Measurements from ENCODE around the gene SIRT3. TPM values are rescaled to one million over a fixed set of nuclear protein-coding genes. Genes with fewer than 3 reads are reported as not detected.
A peak's percentile ranks its signal among the peaks of the same experiment; 100 is the strongest.

SIRT3 gene
- total RNA-seq, 4 donors from 2014 or later: 21.2 to 36.3 (median 29.3) TPM

DNA sequence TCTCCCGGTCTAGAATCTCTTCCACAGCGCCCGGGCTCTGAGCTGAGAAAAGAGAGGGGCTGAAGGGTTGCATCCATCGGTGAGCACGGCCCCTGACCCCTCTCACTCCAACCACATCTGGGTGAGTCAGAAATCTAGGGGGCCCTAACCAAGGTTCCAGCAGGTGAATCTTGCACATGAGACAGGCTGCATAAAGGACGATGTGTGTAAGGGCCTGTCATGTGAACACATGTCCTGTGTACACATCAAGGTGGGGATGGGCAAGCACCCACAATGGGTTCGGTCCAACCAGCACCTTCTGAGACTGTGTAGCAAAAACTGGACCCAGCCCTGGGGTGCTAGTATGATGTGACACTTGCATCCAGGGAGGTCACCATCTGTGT lies 30.1 kb downstream of the SIRT3 start:
- H3K4me3 ChIP-seq: peak overlapping the region; percentile 88 to 99 (median 98)
- H3K4me1 ChIP-seq: peaks cover 3 to 45% (median 17%) of the 10 kb centered on the region in 4 donors
- peak overlapping the region in 3 of 4 donors; percentile 98 to 100 (median 99) for H3K27ac ChIP-seq
- no peaks in the 10 kb centered on the region for H3K27me3 ChIP-seq
- H3K9me3 ChIP-seq: no peaks in the 10 kb centered on the region
- peaks cover 0 to 41% (median 0%) of the 10 kb centered on the region in 3 donors for H3K36me3 ChIP-seq
- no peak for DNase-seq
- no peak for TF ChIP-seq POLR2A (IDR thresholded peaks at IDR 0.05)
- TF ChIP-seq, protein P1, sequence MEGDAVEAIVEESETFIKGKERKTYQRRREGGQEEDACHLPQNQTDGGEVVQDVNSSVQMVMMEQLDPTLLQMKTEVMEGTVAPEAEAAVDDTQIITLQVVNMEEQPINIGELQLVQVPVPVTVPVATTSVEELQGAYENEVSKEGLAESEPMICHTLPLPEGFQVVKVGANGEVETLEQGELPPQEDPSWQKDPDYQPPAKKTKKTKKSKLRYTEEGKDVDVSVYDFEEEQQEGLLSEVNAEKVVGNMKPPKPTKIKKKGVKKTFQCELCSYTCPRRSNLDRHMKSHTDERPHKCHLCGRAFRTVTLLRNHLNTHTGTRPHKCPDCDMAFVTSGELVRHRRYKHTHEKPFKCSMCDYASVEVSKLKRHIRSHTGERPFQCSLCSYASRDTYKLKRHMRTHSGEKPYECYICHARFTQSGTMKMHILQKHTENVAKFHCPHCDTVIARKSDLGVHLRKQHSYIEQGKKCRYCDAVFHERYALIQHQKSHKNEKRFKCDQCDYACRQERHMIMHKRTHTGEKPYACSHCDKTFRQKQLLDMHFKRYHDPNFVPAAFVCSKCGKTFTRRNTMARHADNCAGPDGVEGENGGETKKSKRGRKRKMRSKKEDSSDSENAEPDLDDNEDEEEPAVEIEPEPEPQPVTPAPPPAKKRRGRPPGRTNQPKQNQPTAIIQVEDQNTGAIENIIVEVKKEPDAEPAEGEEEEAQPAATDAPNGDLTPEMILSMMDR (IDR thresholded peaks at IDR 0.05): no peak

DNA sequence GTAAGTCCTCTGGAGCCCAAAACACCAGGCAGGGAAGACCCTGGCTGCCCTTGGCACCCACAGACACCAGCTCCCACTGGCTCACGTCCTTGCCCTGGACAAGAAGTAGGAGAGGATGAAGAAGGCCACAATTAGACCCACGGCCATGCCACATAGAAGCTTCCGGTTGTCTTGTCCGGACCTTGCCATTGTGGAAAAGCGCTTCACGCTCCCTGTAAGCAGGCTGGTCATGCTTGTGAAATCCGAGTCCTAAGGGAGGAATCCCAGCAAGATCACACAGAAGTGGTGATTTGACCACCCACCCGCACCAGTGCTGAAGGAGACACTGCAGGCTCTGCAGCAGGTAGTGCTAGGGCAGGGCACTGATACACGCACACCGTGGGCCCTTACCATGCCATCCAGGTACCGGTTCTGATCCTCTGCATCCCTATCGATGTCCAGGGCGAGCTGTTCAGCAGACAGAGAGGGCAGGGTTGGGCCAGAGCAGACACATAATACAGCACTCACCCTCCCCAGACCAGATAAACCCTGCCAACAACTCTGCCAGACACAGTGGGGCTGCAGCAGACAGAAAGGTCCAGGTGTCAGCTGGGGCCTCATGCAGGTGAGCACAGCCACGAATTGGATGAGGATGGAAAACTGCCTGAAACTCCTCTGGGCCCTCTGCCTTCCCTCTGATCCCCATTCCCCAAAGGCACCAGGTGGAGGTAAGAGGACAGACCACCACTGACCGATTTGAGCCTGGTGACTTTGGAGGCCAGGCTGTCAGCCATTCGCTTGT lies 30.7 kb downstream of the SIRT3 start:
- H3K36me3 ChIP-seq: peaks cover 0 to 41% (median 0%) of the 10 kb centered on the region in 3 donors
- no peaks in the 10 kb centered on the region for H3K27me3 ChIP-seq
- H3K9me3 ChIP-seq: no peaks in the 10 kb centered on the region
- TF ChIP-seq, protein P1 (IDR thresholded peaks at IDR 0.05): no peak
- no peak for TF ChIP-seq POLR2A (IDR thresholded peaks at IDR 0.05)
- no peak overlapping the region for H3K27ac ChIP-seq
- peak in 2 of 3 donors; percentile 40 to 45 for DNase-seq
- H3K4me1 ChIP-seq: peaks cover 3 to 40% (median 17%) of the 10 kb centered on the region in 4 donors
- H3K4me3 ChIP-seq: peak overlapping the region in 1 of 4 donors; percentile 88

DNA sequence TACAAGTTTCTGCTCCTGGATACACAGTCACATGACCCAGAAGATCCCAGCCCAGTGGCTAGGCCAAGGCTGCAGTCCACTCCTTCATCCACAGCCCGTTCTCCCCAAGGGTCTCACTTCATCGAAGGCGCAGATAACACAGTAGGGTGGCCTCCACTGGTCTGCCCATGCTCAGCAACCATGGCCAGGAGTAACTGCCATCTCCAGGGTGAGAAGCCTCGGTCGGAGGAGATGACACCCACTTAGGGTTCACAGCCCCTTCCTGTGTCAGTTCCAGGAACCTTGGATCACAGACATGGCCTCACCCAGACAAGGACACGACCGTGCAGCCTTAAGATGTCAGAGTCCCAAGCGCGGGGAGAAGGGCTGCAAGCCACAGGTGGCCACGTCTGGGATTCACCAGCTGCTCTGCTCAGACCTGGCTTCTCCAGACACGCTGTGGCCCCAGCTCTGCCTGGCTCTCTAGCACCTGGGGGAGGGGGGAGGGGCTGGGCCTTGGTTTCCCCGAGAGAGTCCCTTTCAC lies 31.5 kb downstream of the SIRT3 start:
- peak in 2 of 3 donors; percentile 40 for DNase-seq
- H3K4me3 ChIP-seq: no peak overlapping the region
- no peaks in the 10 kb centered on the region for H3K27me3 ChIP-seq
- peaks cover 0 to 34% (median 0%) of the 10 kb centered on the region in 3 donors for H3K36me3 ChIP-seq
- peaks cover 3 to 33% (median 16%) of the 10 kb centered on the region in 4 donors for H3K4me1 ChIP-seq
- no peak for TF ChIP-seq POLR2A (IDR thresholded peaks at IDR 0.05)
- TF ChIP-seq, protein P1 (IDR thresholded peaks at IDR 0.05): no peak
- H3K9me3 ChIP-seq: no peaks in the 10 kb centered on the region
- H3K27ac ChIP-seq: no peak overlapping the region

DNA sequence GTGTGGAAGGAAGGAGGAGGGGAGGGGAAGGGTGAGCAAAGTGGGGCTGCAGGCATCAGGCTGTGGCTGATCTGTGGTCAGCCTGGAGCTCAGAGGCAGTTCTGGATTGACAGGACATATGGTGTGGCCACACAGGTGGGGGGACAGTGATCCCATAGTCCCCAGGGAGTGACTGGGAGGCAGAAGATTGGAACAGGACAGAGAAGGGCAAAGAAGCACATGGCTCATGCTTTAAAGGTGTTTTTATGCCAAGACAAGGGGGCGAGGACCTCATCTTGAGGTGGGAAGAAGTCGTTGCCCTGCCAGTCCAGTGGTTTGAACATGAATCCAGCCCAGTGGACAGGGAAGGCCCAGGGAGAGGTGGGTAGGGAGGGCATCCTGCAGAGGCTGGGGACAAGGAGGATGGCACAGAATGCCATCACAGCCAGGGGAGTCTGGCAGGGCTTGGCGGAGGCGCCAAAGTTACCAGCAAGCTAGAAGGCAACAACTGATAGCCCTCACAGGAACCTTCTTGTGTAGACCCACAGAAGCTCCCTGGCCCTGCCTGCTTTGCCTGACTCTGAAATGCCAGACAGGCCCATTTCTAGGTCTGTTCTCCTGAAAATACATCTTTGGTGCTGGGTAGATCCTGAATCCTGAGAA lies 32.1 kb downstream of the SIRT3 start:
- H3K27ac ChIP-seq: no peak overlapping the region
- peaks cover 0 to 30% (median 0%) of the 10 kb centered on the region in 3 donors for H3K36me3 ChIP-seq
- no peak overlapping the region for H3K4me3 ChIP-seq
- no peaks in the 10 kb centered on the region for H3K9me3 ChIP-seq
- H3K27me3 ChIP-seq: no peaks in the 10 kb centered on the region
- DNase-seq: peak in 1 of 3 donors; percentile 36
- H3K4me1 ChIP-seq: peaks cover 0 to 27% (median 12%) of the 10 kb centered on the region in 4 donors
- TF ChIP-seq, protein P1 (IDR thresholded peaks at IDR 0.05): no peak
- TF ChIP-seq POLR2A (IDR thresholded peaks at IDR 0.05): no peak

DNA sequence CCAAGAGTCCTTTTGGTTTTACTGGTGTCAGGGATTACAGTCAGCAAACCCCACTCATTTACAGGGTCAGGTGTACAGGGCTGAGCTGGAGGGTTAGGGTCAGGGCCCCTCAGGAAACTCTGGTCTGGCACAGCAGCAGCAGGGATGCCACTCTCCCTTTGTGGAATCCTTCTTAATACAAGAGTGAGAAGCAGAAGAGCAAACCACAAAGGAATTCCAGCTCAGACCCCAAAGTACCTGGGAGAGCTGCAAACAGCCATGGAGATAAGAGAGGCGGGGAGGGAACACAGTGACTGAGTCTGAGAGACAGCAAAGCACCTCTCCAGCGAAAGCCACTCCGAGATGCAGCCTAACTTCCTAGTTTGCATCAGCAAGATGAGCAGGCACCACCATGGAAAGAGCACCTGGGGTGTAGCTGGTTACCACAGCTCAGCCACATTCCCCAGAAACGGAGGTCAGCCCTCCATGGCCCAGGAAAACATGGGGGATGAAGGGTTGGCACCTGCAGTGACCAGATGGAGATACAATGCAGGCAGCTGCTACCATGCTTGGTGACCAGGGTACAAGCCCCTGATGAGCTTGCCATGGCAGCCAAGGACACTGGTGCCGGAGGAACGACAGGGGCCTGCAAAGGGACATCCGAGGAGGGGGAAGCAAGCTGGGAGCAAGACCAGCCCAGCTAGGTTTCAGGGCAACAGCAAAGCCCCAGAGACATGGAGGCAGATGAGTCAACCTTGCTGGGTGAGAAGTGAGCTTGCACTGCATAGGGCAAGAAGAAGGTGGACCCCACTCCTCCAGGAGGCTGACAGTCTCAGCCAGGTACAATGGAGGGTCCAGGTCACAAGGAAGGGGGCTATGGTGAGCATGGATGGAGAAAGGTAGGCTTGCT lies 32.8 kb downstream of the SIRT3 start:
- Histone ChIP-seq H3K27me3 (no peaks in the 10 kb centered on the region), H3K9me3 (no peaks in the 10 kb centered on the region), H3K4me3 (no peak overlapping the region), H3K4me1 (peaks cover 0 to 27% (median 11%) of the 10 kb centered on the region in 4 donors), H3K36me3 (peaks cover 0 to 30% (median 0%) of the 10 kb centered on the region in 3 donors), H3K27ac (no peak overlapping the region)
- TF ChIP-seq, protein P1 (IDR thresholded peaks at IDR 0.05): no peak
- TF ChIP-seq POLR2A (IDR thresholded peaks at IDR 0.05): no peak
- DNase-seq: peak in 2 of 3 donors; percentile 36 to 40
